Chondrocyte (in vitro differentiated cells): Measurements from ENCODE around the gene DUOX2. TPM values are rescaled to one million over a fixed set of nuclear protein-coding genes. Genes with fewer than 3 reads are reported as not detected.

Source experiments
- DNase-seq: peaks from one replicate; pipeline ENCODE4 v3.0.0; 2021; ENCODE audit warnings: mixed read lengths, low spot score
- H3K27ac Mint-ChIP-seq: one replicate; pipeline ENCODE4 v1.8.0; 2021; ENCODE audit warnings: mild to moderate bottlenecking, moderate library complexity, mixed read lengths; ENCODE audit not compliant: unreplicated experiment
- H3K27me3 Mint-ChIP-seq: 2 replicates; pipeline ENCODE4 v1.8.0; 2021; ENCODE audit warnings: low read depth, mixed read lengths
- H3K36me3 Mint-ChIP-seq: 2 replicates; pipeline ENCODE4 v1.8.0; 2021; ENCODE audit warnings: low read depth, mixed read lengths
- H3K4me1 Mint-ChIP-seq: 2 replicates; pipeline ENCODE4 v1.8.0; 2021; ENCODE audit warnings: low read depth, mild to moderate bottlenecking, mixed read lengths
- H3K4me3 Mint-ChIP-seq: one replicate; pipeline ENCODE4 v1.8.0; 2021; ENCODE audit warnings: mild to moderate bottlenecking, moderate library complexity, mixed read lengths; ENCODE audit not compliant: unreplicated experiment
- H3K9me3 Mint-ChIP-seq: 2 replicates; pipeline ENCODE4 v1.8.0; 2021; ENCODE audit warnings: low read depth, mixed read lengths
- long read RNA-seq: library from polyadenylated mRNA; stranded (forward); transcript quantifications from one replicate; pipeline ENCODE4 v2.0.0, GENCODE V29; 2021
- total RNA-seq: library from RNA; stranded (reverse); gene quantifications from 3 replicates; pipeline ENCODE4 v1.2.1, GENCODE V29; 2021
- TF ChIP-seq, protein P1 (sequence below): fragments of 200-600 bp; sonication (generic); IDR thresholded peaks from 2 replicates; pipeline ENCODE4 v1.5.0; 2021; ENCODE audit warnings: antibody characterized with exemption, mild to moderate bottlenecking, moderate library complexity

The DUOX2 gene
- total RNA-seq: 0.05 TPM in 1 of 3 replicates, not detected in the others
- long read RNA-seq: 0 reads

DNA sequence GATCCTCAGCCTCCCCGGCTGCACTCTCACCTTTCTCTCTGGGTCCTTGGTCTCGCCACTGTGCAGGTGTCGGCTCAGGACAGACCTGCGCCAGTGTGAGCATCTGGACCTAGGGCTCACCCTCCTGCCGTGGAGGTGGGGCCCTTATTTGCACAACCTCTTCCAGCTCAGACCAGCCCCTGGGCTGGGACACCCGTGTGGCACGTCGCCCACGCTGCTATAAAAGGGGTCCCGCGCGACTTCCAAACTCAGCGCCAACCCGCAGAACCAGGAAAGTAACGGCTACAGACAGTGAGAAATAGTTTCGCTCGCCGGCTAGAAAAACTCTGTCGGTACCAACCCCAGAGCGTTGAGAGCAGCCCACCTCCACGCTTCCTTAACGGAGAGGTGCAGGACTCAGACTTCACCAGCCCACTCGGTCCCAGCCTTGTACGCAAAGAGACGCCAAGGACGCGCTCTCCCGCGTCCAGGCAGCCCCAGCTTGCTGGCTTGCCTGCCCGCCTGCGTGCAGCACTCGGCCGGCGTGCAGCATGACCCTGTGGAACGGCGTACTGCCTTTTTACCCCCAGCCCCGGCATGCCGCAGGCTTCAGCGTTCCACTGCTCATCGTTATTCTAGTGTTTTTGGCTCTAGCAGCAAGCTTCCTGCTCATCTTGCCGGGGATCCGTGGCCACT, at the start of gene DUOX2, which contains the start of gene DUOXA2:
Gene DUOX2 (minus strand): TSS at position 97 of the 675 bp plus-strand sequence. CDS start 761 bp downstream, outside the sequence.
Gene DUOXA2 (plus strand): TSS at position 251 of the 675 bp plus-strand sequence. CDS start 280 bp downstream, at position 531.
- H3K27me3 Mint-ChIP-seq: peaks cover 56% of the 10 kb centered on the region
- peaks cover 2% of the 10 kb centered on the region for H3K36me3 Mint-ChIP-seq
- peaks cover 24% of the 10 kb centered on the region for H3K4me1 Mint-ChIP-seq
- peak within 1 kb of the TSS; percentile 69 for H3K27ac Mint-ChIP-seq
- H3K4me3 Mint-ChIP-seq: peak within 1 kb of the TSS; percentile 22
- DNase-seq: no peak
- no peaks in the 10 kb centered on the region for H3K9me3 Mint-ChIP-seq
- TF ChIP-seq, protein P1, sequence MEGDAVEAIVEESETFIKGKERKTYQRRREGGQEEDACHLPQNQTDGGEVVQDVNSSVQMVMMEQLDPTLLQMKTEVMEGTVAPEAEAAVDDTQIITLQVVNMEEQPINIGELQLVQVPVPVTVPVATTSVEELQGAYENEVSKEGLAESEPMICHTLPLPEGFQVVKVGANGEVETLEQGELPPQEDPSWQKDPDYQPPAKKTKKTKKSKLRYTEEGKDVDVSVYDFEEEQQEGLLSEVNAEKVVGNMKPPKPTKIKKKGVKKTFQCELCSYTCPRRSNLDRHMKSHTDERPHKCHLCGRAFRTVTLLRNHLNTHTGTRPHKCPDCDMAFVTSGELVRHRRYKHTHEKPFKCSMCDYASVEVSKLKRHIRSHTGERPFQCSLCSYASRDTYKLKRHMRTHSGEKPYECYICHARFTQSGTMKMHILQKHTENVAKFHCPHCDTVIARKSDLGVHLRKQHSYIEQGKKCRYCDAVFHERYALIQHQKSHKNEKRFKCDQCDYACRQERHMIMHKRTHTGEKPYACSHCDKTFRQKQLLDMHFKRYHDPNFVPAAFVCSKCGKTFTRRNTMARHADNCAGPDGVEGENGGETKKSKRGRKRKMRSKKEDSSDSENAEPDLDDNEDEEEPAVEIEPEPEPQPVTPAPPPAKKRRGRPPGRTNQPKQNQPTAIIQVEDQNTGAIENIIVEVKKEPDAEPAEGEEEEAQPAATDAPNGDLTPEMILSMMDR: no peak

DNA sequence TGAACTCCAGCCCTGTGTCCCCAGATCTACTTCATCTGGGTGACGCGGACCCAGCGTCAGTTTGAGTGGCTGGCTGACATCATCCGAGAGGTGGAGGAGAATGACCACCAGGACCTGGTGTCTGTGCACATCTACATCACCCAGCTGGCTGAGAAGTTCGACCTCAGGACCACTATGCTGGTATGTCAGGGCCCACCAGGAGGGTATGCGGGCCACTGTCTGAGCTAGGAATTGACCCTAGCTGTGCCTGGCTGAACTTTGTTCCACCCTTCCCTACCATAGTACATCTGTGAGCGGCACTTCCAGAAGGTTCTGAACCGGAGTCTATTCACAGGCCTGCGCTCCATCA, 49.5 kb upstream of the DUOX2 start:
- no peaks in the 10 kb centered on the region for H3K27me3 Mint-ChIP-seq
- TF ChIP-seq, protein P1: no peak
- no peak overlapping the region for H3K4me3 Mint-ChIP-seq
- no peaks in the 10 kb centered on the region for H3K9me3 Mint-ChIP-seq
- H3K27ac Mint-ChIP-seq: no peak overlapping the region
- no peak for DNase-seq
- peaks cover 30% of the 10 kb centered on the region for H3K4me1 Mint-ChIP-seq
- peaks cover 2% of the 10 kb centered on the region for H3K36me3 Mint-ChIP-seq

DNA sequence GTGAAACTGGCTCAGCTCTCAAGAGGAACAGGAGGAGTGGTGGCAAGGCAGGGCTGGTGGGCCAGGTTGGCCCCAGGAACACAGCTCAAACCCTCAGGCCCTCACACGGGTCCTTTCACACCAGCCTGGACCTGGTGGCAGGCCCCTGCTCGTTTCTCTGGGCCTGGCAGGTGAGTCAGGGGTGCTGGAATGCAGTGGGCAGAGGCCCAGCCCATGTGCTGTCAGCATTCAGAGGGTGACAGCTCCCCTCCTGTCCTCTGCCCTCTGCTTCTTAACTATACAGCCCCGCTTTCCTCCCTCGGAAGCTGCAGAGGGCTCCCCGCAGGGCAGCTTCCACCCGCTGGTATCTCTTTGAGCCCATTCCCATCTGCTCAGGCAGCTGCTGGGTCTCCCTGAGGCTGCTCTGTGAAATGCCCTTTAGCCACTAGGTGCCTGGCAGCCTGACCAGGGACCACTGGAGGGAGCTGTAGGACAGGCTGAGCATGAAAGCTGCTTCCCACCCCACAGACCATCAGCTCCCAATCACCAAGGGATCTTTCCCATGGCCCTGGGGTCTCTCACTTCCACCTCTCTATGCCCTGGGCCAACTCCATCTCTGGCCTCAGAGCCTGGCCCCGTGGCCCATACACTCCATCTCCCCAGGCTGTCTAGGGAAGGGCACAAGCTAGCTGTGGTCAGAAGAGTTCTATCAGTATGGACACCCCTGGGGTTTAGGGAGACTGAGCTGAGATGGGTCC, 49.0 kb upstream of the DUOX2 start:
- H3K9me3 Mint-ChIP-seq: no peaks in the 10 kb centered on the region
- H3K4me3 Mint-ChIP-seq: no peak overlapping the region
- TF ChIP-seq, protein P1: peak; percentile 97
- H3K36me3 Mint-ChIP-seq: peaks cover 2% of the 10 kb centered on the region
- H3K27me3 Mint-ChIP-seq: no peaks in the 10 kb centered on the region
- peak overlapping the region; percentile 68 for H3K27ac Mint-ChIP-seq
- H3K4me1 Mint-ChIP-seq: peaks cover 29% of the 10 kb centered on the region
- no peak for DNase-seq

DNA sequence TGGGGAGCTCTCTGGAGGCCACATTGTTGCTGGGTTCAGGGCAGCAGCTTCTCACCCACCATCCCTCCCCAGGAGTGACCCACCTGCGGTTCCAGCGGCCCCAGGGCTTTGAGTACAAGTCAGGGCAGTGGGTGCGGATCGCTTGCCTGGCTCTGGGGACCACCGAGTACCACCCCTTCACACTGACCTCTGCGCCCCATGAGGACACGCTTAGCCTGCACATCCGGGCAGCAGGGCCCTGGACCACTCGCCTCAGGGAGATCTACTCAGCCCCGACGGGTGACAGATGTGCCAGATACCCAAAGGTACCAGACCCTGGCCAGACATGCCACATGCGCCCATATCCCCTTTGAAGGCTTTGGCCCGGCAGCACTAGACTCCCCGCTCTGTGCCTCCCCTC, 47.7 kb upstream of the DUOX2 start:
- Mint-ChIP-seq H3K4me3 (no peak overlapping the region), H3K4me1 (peaks cover 24% of the 10 kb centered on the region), H3K9me3 (no peaks in the 10 kb centered on the region), H3K27ac (no peak overlapping the region), H3K27me3 (no peaks in the 10 kb centered on the region), H3K36me3 (peaks cover 2% of the 10 kb centered on the region)
- TF ChIP-seq, protein P1: no peak
- no peak for DNase-seq

DNA sequence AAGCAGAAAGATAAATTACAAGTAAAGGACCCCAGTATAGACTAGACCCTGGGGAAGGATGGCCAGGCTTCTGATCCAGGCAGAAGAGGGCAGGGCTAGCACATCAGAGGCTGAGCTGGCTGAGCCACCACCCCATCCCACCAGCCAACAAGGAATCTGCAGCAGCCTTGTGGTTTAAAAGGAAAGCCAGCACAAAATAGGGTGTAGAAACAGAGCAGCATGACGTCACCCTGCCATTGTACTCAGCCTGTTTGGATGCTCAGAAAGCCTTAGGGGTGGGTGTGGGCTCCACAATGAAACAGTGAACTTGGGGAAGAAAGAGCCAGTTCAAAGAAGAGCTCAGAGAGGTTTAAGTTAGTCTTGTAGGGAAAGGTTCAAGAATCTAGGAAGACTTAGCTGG, 44.0 kb upstream of the DUOX2 start:
- Mint-ChIP-seq H3K4me1 (peaks cover 6% of the 10 kb centered on the region), H3K27me3 (no peaks in the 10 kb centered on the region), H3K4me3 (no peak overlapping the region), H3K9me3 (no peaks in the 10 kb centered on the region), H3K27ac (no peak overlapping the region), H3K36me3 (peaks cover 4% of the 10 kb centered on the region)
- TF ChIP-seq, protein P1: no peak
- DNase-seq: no peak
